ENCODE measurements around the gene COX6B2.
"Not testable (repeated sequence)": the region's sequence is repeated elsewhere in the genome, so short reads cannot be mapped to it uniquely, and the experiment has no call there.

COX6B2 gene

DNA sequence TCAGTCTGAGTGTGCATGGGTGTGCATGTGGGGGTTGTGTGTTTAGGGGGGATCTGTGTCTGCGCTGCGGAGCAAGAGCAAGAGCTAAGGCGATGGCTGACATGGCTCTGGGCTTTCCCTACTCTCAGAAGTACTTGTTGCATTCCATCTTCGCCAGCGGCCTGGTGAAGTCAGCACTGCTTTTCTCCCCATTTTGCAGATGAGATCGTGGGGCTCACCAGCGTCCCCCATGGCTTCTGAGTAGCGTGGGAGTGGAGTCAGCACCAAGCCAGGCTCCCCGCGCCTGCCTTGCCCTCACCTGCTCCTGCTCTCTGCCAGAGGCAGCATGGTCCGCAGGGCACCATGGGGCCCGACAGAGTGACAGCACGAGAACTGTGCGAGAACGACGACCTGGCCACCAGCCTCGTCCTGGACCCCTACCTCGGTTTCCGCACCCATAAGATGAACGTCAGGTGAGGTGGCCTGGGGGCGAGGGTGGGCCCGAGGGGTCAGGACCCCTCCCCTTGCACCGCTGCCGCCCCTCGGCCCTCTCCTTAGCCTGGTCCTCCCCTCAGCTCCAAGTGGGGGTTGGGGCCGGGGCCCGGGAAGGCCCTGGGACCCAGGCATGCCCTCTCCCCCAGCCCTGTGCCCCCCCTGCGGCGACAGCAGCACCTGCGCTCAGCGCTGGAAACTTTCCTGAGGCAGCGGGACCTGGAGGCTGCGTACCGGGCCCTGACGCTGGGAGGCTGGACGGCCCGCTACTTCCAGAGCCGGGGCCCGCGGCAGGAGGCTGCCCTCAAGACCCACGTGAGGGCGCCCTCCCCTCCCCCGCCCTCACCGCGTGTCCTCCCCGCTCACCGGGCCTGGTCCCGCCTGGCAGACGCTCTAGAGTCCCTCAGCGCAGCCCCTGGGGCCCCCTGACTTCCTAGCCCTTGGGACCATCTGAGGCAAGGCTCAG is 12.7 kb downstream of the COX6B2 start:
- DNase-seq (ENCODE audit: low read depth in 2 of 2) = no peak

- peak; percentile 42 to 66 for DNase-seq (ENCODE audit: low read depth in 2 of 2)
Observed at GRCh38 chr19:55341171-55341588, 13.3 kb downstream of the COX6B2 start.

DNA sequence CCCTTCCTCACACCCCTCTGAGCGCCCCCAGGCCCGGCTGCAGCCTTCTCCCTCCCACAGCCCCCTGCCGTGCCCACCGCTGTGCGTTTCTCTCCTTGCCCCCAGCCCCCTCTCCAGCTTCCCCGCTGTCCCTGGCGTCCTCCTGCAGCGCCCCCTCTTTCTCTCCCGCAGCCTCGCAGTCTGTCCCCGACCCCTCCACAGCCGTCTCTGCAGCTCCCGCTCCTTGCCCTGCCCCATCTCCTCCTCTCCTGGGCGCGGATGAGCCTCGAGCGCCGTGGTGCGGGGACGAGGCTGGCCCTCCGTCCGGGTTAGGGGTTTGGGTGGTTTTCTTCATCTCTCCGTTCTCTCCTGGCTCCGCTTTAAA is 13.8 kb downstream of the COX6B2 start:
- DNase-seq (ENCODE audit: low read depth in 2 of 2) = no peak

GRCh38 chr19:55339889-55340783 is 14.4 kb downstream of the COX6B2 start:
- no peak for DNase-seq (ENCODE audit: low read depth in 2 of 2)

- DNase-seq (ENCODE audit: low read depth in 2 of 2) = peak; percentile 100
Observed at GRCh38 chr19:55339105-55339888, 15.2 kb downstream of the COX6B2 start, which contains the start of gene KMT5C. Gene KMT5C (plus strand): TSS chr19:55339876. CDS start chr19:55341937, 2,061 bp downstream.

DNA sequence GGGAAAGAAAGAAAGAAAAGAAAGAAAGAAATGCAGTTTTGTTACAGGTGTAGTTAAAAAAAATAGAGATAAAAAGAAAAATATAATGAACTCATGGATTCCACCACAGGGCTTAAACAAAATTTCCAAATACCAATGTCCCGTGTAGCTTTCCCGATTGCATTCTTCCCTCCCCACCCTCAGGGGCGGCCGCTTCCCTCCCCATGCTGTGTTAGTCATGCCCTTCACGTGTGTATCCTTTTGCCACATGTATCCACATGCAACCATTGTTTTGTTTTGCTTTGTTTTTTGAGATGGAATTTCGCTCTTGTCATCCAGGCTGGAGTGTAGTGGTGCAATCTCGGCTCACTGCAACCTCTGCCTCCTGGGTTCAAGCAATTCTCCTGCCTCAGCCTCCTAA is 18.4 kb downstream of the COX6B2 start:
- DNase-seq (ENCODE audit: low read depth in 2 of 2) = no peak

DNA sequence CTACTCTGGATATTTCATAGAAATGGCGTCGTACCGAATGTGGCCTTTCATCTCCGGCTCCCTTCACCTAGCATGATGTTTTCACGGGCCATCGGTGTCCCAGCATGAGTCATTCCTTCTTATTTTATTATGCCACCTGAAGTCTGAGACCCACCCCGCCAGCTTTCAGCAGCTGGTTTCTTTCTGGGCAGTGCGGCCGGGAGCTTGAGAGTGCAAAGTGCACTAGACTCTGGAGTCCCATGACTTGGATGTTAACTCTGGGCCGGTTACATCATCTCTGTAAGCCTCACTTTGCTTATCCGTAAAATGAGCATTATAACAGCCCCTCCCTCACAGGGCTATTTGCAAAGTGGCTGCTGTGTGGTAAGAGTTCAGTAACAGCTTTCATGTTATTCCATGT is 20.6 kb downstream of the COX6B2 start:
- DNase-seq (ENCODE audit: low read depth in 2 of 2) = no peak

- not testable (repeated sequence) for DNase-seq (ENCODE audit: low read depth in 2 of 2)
Observed at GRCh38 chr19:55329791-55330190, 24.7 kb downstream of the COX6B2 start.

- DNase-seq (ENCODE audit: low read depth in 2 of 2) = not testable (repeated sequence)
Observed at GRCh38 chr19:55328774-55329318, 25.7 kb downstream of the COX6B2 start.

- no peak for DNase-seq (ENCODE audit: low read depth in 2 of 2)
Observed at GRCh38 chr19:55325172-55325571, 29.3 kb downstream of the COX6B2 start, which contains the start of gene TMEM150B. Gene TMEM150B (minus strand): TSS chr19:55325341. CDS start chr19:55321036, 4,305 bp downstream.

DNA sequence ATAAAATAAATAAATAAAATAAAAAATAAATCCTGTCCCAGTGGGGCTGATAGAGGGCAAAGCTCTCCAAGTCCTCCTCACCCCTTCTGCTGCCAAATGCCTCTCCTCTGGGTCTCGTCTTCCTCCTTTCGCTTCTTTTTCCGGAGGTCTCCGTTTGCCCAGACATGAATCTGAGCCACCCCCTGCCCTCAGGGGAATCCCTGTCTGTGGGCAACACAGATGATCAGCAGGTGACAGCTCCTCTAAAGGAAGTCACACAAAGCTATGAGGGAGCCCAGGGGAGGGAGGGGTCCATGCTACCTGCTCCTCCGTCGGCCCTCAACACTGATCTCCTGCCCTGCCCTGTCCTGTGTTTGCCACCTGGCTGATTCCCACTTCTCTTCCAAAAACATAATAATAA is 29.9 kb downstream of the COX6B2 start:
- no peak for DNase-seq (ENCODE audit: low read depth in 2 of 2)

DNA sequence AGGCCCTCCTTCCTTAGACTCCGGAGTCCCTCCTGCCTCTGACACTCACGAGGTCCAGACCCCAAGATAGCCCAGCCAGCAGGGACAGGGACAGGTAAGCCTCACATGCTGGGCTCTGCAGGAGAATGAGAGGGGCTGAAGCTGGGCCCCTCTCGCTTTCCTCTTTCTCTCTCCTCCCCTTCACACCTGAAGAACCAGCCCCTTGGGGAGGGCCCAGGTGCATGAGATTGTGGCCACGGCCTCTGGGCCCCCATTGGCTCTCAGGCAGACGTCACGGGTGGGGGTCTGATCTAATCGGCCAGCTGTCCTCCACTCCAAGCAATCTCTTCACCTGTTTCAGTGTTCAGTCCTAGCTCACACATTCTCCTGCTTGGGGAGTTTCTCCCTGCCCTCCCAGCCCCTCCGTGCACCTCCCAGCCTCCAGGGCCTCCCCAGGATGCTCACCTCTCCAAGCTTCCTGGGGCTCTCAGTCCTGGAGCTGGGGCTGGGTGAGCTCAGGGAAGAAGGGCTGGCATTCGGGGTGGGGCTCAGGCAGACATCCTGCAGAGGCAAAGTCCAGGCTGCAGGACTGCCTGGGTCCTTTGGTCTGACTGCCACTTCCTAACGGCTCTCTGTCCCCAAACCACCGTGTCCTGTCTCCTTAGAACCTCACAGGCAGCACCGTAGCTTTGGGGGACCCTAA is 32.2 kb downstream of the COX6B2 start:
- no peak for DNase-seq (ENCODE audit: low read depth in 2 of 2)

- DNase-seq (ENCODE audit: low read depth in 2 of 2) = no peak
Observed at GRCh38 chr19:55321466-55322137, 32.9 kb downstream of the COX6B2 start.

DNA sequence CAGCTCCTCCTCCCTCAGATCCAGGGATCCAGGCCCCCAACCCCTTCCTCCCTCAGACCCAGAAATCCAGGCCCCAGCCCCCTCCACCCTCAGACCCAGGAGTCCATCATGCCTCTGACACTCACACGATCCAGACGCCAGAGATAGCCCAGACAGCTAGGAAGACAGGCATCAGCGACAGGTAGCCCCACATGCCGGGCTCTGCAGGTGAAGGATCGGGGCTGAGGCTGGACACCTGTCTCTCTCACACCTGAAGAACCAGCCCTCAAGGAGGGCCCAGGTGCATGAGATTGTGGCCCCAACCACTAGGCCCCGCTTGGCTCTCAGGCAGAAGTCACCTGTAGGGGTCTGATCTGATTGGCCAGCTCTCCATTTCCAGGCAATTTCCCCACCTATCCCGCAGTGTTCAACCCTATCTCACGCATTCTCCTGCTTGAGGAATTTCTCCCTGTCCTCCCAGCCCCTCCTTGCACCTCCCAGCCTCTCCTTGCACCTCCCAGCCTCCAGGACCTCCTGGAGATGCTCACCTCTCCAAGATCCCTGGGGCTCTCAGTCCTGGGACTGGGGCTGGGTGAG is 33.6 kb downstream of the COX6B2 start:
- no peak for DNase-seq (ENCODE audit: low read depth in 2 of 2)

- DNase-seq (ENCODE audit: low read depth in 2 of 2) = no peak
Observed at GRCh38 chr19:55319785-55320184, 34.7 kb downstream of the COX6B2 start.

DNA sequence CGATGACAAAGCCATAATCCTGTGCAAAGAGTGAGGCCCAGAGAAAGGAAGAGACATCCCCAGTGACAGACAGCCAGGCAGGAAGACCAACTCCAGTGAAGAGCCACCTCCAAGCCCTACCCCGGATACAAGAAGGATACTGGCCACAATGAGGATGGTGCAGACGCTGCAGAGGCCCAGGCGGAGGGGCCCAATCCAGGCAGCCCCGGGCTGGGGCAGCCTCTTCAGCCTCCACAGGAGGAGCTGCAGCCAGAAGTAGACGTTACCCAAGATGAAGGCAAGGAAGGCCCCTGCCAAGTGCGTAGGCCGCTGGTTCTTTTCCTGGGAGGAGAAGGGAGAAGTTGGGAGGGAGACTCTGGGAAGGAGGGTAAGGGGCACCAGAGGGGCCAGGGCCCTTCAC is 37.9 kb downstream of the COX6B2 start:
- no peak for DNase-seq (ENCODE audit: low read depth in 2 of 2)

DNA sequence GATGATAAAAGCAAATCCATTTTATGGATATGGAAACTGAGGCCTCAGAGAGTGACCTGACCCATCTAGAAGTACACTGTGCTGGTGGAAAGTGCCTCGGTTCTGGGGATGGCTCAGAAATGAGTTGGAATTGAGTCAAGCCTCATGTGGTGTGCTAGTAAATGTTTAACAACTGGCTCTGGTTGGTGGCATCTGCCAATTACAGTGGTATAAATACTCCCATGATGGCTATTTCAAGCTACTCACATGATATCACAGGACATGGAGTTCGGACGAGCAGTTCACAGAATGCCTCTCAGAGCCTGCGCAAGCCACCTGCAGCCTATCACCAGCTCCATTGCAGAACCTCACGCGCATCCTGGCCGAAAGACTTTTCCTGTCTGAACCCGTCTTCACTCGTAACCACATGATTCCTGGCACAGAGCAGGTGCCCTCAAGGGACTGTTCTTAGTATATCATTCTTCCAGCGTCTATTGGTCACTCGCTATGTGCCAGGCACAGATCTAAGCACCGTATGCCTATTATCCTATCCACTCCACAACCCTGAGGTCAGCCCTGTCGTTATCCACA is 38.5 kb downstream of the COX6B2 start:
- no peak for DNase-seq (ENCODE audit: low read depth in 2 of 2)

DNA sequence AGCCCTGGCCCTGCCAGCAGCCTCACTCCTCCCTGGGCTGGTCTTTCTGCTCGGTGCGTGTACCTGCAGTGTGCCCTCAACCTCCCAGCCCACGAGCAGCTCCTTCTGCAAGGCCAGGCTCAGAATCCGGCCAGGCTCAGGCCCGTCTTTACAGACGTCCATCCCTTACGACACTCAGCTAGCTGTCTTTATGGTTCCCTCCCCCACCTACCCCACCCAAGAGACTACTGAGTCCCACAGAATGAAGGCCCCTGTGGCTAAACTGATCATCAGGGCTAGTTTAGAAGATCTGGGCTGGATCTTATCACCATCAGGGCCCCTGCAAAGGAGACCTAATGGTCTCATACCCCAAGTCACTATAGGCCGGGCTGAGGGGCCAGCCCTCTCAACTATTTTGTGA is 40.1 kb downstream of the COX6B2 start:
- no peak for DNase-seq (ENCODE audit: low read depth in 2 of 2)

Data from activated CD4-positive, alpha-beta T cell treated with anti-CD3 and anti-CD28 coated beads for 24 hours (primary cell).